Uterus (tissue), 4 donors: ENCODE measurements around the gene RAB34. TPM values are rescaled to one million over a fixed set of nuclear protein-coding genes. Genes with fewer than 3 reads are reported as not detected.

ENCODE experiments used
- DNase-seq, 2 donors: peaks; one replicate each; pipeline ENCODE4 v3.0.0-alpha.2; 2019 to 2020
- H3K27ac ChIP-seq, 2 donors: fragments of 200-600 bp; sonication (generic); 1 replicate in 1 of 2; 2 replicates in 1 of 2; pipeline ENCODE4 v1.5.1; 2016 to 2018
- H3K27me3 ChIP-seq, 2 donors: fragments of 200-600 bp; sonication (generic); one replicate each; pipeline ENCODE4 v1.5.1; 2018 to 2019; ENCODE audit warnings: control low read depth in 1 of 2
- H3K36me3 ChIP-seq, 2 donors: fragments of 200-600 bp; sonication (generic); one replicate each; pipeline ENCODE4 v1.5.1; 2019; ENCODE audit warnings: control low read depth in 1 of 2
- H3K4me1 ChIP-seq, 2 donors: fragments of 200-600 bp; sonication (generic); one replicate each; pipeline ENCODE4 v1.5.1; 2018 to 2019; ENCODE audit warnings: control low read depth in 1 of 2
- H3K4me3 ChIP-seq, 2 donors: fragments of 200-600 bp; sonication (generic); 1 replicate in 1 of 2; 2 replicates in 1 of 2; pipeline ENCODE4 v1.5.1; 2018 to 2019; ENCODE audit warnings: mild to moderate bottlenecking in 1 of 2
- H3K9me3 ChIP-seq, 2 donors: fragments of 200-600 bp; sonication (generic); one replicate each; pipeline ENCODE4 v1.5.1; 2019; ENCODE audit warnings: control low read depth in 1 of 2
- POLR2A ChIP-seq, 2 donors: fragments of 450-650 bp; IDR thresholded peaks; one replicate each; pipeline ENCODE4 v1.6.1; 2016; ENCODE audit warnings: antibody characterized with exemption in 2 of 2, mild to moderate bottlenecking in 1 of 2, moderate library complexity in 1 of 2
- intact Hi-C: fragments of 100-400 bp; cut with DNase I; formaldehyde crosslinking; loops from one replicate; pipeline ENCODE4 v1.15.1; 2023; ENCODE audit warnings: low total_unique reads
- total RNA-seq, 4 donors: library from RNA; depleted of rRNA in 3 of 4; stranded (reverse); fragments of >200 nt in 3 of 4; gene quantifications; one replicate each; pipeline versions ENCODE4 v1.1.0 to v1.2.4, GENCODE V29; 2014 to 2023
- TF ChIP-seq, protein P1 (sequence below), 4 experiments: fragments of 200-600 bp in 2 of 4; fragments of 450-650 bp in 2 of 4; sonication (generic) in 2 of 4; IDR thresholded peaks; one replicate each; pipeline ENCODE4 v1.5.1; 2016 to 2019; ENCODE audit warnings: antibody characterized with exemption in 4 of 4, mild to moderate bottlenecking in 2 of 4, moderate library complexity in 1 of 4
- donor health status: DM: yes; HTN: yes; CAD: no.

The RAB34 gene
- total RNA-seq, 4 donors from 2014 or later, result 113 to 411 (median 126) TPM

GRCh38 chr17:28704219-28704858 lies 13.3 kb downstream of the RAB34 start:
- intact Hi-C loops, result no loop called here
- Histone ChIP-seq H3K4me3 (no peak overlapping the region), H3K27me3 (no peaks in the 10 kb centered on the region), H3K4me1 (no peaks in the 10 kb centered on the region), H3K9me3 (no peaks in the 10 kb centered on the region), H3K27ac (no peak overlapping the region), H3K36me3 (no peaks in the 10 kb centered on the region)
- TF ChIP-seq, protein P1, sequence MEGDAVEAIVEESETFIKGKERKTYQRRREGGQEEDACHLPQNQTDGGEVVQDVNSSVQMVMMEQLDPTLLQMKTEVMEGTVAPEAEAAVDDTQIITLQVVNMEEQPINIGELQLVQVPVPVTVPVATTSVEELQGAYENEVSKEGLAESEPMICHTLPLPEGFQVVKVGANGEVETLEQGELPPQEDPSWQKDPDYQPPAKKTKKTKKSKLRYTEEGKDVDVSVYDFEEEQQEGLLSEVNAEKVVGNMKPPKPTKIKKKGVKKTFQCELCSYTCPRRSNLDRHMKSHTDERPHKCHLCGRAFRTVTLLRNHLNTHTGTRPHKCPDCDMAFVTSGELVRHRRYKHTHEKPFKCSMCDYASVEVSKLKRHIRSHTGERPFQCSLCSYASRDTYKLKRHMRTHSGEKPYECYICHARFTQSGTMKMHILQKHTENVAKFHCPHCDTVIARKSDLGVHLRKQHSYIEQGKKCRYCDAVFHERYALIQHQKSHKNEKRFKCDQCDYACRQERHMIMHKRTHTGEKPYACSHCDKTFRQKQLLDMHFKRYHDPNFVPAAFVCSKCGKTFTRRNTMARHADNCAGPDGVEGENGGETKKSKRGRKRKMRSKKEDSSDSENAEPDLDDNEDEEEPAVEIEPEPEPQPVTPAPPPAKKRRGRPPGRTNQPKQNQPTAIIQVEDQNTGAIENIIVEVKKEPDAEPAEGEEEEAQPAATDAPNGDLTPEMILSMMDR (IDR thresholded peaks at IDR 0.05), result no peak
- no peak for TF ChIP-seq POLR2A (IDR thresholded peaks at IDR 0.05)
- no peak for DNase-seq

GRCh38 chr17:28703552-28704218 lies 14.0 kb downstream of the RAB34 start:
- no peak for DNase-seq
- Histone ChIP-seq H3K36me3 (no peaks in the 10 kb centered on the region), H3K27ac (no peak overlapping the region), H3K4me1 (no peaks in the 10 kb centered on the region), H3K4me3 (no peak overlapping the region), H3K27me3 (no peaks in the 10 kb centered on the region), H3K9me3 (no peaks in the 10 kb centered on the region)
- TF ChIP-seq POLR2A (IDR thresholded peaks at IDR 0.05), result no peak
- TF ChIP-seq, protein P1 (IDR thresholded peaks at IDR 0.05), result no peak
- intact Hi-C loops, result no loop called here

GRCh38 chr17:28702752-28703150 lies 14.9 kb downstream of the RAB34 start:
- Histone ChIP-seq H3K4me3 (no peak overlapping the region), H3K36me3 (no peaks in the 10 kb centered on the region), H3K4me1 (no peaks in the 10 kb centered on the region), H3K27ac (no peak overlapping the region), H3K9me3 (no peaks in the 10 kb centered on the region), H3K27me3 (no peaks in the 10 kb centered on the region)
- no peak for DNase-seq
- TF ChIP-seq, protein P1 (IDR thresholded peaks at IDR 0.05), result no peak
- intact Hi-C loops, result no loop called here

- Histone ChIP-seq H3K9me3 (no peaks in the 10 kb centered on the region), H3K27ac (no peak overlapping the region), H3K4me3 (no peak overlapping the region), H3K27me3 (no peaks in the 10 kb centered on the region), H3K36me3 (no peaks in the 10 kb centered on the region), H3K4me1 (no peaks in the 10 kb centered on the region)
- intact Hi-C loops, result no loop called here
- no peak for DNase-seq
- TF ChIP-seq POLR2A (IDR thresholded peaks at IDR 0.05), result no peak
- TF ChIP-seq, protein P1 (IDR thresholded peaks at IDR 0.05), result no peak
These were observed 15.5 kb downstream of the RAB34 start for GRCh38 chr17:28702026-28702751.
